GM13977 (cell line): ENCODE measurements around the gene SHISA7.

Source experiments
- DNase-seq: peaks from one replicate; pipeline ENCODE4 v3.0.0; 2012; ENCODE audit warnings: low spot score
- in situ Hi-C: fragments of 300-500 bp; cut with MboI; formaldehyde crosslinking; loops from one replicate; pipeline ENCODE4 v1.12.0; 2022; ENCODE audit warnings: low sequenced_read_pairs, low pct_unique_long_range_greater_than_20kb, mixed read lengths, inconsistent platforms; ENCODE audit not compliant: unreplicated experiment
- TF ChIP-seq, protein P1 (sequence below): IDR thresholded peaks from 2 replicates; pipeline ENCODE4 v1.5.1; 2012; ENCODE audit warnings: mild to moderate bottlenecking, control low read depth; ENCODE audit not compliant: insufficient read depth; ENCODE audit errors: extremely low read depth, missing control alignments

The SHISA7 gene

DNA sequence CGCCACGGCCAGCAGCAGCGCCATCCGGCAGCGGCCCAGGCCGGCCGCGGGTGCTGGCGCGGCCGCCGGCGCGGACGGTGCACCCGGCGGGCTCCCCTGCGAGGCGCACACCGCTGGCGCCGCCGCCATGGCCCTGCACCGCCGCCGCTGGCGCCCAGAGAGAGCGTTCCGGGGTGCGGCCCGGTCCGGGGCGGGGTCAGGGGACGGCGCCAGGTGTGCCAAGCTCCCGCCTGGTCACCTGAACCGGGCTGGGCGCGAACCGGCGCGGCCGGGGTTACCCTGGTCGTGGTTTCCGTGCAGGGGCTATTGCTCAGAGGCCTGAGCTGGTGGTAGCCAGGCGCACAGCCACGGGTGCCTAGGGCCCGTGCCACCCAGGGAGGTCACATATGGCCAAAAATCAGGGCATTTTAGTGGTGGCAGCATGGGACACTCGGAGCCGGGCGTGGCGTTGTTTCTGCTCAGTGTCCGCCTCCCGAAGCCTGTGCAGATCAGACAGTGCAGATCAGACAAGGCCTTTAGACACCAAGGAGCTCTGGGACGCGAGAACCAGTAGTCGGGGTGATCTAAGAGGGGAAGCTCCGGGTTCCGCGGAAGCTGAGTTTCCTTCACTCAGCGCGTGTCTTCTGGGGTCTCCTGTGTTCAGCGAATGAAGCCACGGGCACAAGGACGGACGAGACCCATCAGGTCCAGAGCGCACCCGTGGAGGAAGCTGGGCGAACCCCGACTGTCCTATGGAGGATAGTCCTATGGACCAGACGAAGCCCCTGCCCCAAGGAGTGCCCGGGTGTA is 58.8 kb downstream of the SHISA7 start, which contains the start of gene TMEM238:
TSS of gene TMEM238 (minus strand) at position 162 of the 789 bp plus-strand sequence. CDS start at position 129, 33 bp downstream.
- in situ Hi-C loops: no loop called here
- DNase-seq: peak; percentile 69
- TF ChIP-seq, protein P1, sequence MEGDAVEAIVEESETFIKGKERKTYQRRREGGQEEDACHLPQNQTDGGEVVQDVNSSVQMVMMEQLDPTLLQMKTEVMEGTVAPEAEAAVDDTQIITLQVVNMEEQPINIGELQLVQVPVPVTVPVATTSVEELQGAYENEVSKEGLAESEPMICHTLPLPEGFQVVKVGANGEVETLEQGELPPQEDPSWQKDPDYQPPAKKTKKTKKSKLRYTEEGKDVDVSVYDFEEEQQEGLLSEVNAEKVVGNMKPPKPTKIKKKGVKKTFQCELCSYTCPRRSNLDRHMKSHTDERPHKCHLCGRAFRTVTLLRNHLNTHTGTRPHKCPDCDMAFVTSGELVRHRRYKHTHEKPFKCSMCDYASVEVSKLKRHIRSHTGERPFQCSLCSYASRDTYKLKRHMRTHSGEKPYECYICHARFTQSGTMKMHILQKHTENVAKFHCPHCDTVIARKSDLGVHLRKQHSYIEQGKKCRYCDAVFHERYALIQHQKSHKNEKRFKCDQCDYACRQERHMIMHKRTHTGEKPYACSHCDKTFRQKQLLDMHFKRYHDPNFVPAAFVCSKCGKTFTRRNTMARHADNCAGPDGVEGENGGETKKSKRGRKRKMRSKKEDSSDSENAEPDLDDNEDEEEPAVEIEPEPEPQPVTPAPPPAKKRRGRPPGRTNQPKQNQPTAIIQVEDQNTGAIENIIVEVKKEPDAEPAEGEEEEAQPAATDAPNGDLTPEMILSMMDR: no peak

DNA sequence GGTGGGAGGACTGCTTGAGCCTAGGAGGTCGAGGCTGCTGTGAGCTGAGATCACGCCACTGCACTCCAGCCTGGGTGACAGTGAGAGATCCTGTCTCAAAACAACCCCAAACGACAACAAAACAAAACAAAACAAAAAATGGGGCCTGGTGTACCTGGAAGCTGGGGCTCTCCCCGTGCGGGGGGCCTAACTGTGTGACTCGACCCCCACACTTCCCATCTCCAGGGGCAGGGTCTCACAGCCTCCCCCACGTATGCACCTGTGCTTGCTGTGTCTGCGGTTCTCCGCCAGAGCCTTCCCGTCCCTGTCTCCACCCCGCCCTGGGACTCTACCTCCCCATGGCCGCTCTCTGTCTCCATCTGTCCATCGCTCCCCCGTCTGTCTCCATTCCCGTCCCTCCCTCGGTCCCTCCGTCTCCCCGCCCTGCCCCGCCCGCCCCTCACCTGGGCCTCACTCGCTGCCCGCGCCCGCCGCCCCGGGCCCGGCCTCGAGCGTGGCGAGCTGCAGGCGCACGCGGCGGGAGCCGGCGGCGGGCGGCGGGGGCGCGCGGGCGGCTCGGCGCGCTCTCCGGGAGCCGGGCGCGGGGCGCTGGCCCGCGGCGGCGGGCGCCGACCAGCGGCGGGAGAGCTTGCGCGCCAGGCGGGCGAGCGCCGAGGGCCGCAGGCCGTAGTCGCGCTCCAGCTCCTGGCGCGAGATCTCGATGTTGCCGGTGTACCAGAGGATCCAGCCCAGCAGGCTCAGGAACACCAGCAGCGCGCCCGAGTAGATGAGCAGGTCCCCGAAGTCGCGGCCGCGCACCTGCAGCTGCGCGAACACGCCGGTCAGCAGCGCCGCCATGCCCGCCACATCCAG is 59.6 kb downstream of the SHISA7 start:
- in situ Hi-C loops: no loop called here
- TF ChIP-seq, protein P1: peak; percentile 47
- DNase-seq: peak; percentile 91

DNA sequence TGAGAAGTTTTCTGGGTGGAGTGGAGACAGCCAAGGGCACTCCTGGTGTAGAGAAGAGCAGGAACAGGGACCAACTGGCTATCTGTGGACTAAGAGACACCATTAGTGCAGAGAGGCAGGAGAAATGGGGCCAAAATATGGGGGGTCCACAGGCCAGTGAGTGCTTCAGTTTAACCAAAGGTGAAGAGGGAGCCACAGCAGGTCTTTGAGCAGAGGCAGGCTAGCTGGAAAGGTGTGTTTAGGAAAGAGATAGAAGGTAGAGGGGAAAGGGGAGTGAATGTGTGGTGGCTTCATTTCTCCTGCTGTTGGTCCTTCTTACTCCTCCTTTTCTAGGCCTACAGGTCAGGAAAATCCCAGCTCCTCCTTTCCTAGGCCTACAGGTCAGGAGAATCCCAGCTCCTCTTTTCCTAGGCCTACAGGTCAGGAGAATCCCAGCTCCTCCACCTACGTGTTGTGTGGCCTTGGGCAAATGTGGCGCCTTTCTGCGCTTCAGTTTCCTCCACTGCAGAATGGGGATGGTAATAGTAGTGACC is 60.5 kb downstream of the SHISA7 start:
- TF ChIP-seq, protein P1: no peak

DNA sequence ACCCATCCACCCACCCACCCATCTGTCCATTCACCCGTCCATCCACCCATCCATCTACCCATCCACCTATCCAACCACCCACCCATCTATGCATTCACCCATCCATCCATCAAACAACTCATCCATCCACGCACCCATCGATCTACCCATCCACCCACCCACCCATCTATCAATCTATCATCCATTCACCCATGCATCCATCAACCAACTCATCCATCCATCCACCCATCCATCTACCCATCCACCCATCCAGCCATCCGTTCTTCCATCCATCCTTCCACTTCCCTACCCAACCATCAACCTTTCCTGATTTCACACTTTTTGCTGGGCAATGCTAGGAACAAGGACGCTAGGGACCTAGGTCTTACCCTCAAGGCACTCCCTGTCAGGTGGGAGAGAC is 61.1 kb downstream of the SHISA7 start:
- TF ChIP-seq, protein P1: no peak
- in situ Hi-C loops: no loop called here
- DNase-seq: no peak

More for the DNA sequence above, 60.5 kb downstream of the SHISA7 start:
- in situ Hi-C loops: no loop called here
- DNase-seq: no peak

DNA sequence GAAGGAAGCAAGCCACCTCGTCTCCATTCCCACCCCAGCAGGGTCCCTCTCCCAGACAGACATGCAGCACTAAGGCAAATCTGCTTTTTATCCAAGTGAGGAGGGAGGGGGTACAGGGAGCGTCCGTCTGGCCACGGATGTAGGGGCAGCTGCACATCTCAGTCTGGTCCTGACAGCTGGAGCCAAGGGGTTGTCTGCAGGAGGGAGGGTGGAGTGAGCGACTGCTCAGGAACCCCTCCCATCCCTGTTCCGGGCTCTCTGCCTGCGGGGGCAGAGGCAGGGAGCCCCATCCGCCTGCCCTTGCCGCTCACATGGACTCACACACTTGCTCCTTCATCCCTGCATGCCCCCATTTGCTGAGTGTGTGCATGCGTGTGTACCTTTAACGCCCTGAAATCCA is 63.9 kb downstream of the SHISA7 start:
- in situ Hi-C loops: no loop called here
- DNase-seq: no peak
- TF ChIP-seq, protein P1: no peak
